Retina (tissue), 1 donor: ENCODE results near the gene EML6.

Experiments
- DNase-seq: peaks from one replicate; pipeline ENCODE4 v3.0.0-alpha.2; 2016

Gene EML6

DNA sequence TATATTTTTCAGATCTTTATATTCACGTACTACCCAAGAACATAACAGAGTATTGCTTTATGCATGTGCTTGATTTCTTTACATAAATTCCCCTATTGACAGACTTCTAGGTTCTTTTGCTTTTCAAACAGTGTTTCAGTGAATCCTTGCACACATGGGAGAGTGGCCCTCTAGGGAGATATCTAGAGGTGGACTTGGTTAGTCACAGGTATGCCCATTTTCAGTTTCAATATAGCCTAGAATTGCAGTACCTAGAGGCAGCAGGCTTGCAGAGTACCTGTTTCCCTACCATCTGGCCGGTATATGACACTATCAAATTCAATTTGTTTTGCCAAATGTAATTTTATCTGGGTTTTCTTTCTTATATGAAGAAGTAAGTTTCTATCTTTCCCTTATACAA is 36.8 kb downstream of the EML6 start:
- DNase-seq: no peak

DNA sequence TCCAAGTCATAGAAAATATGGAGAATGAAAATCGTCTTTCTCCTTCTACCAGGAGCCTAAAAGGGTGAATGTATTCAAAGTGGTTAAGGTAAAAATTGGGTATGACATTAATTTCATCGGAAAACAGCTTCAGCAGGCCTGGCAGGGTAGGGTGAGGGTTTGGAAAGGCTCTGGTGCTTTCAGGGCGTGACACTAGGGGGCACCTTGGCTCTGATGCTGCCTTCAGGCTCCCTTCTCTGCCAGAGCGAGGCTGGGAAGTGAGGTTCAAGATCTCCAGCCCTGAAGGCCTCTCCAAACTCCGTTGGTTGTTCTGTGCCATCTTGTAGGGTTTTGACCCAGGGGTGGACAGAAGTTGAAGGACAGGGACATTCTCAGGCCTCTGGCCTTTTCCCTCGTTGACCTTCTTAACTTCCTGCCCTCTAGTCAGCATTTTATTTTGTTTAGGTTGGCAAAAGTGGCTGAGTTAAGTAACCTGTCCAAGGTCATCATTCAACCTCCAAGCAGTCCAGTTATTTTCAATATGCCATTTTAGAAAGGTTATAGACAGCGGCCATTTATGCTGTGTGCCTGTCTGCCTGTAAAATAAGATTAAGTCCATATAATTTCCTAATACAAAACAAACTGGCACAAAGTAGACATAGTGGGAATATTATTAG is 40.3 kb downstream of the EML6 start:
- no peak for DNase-seq

DNA sequence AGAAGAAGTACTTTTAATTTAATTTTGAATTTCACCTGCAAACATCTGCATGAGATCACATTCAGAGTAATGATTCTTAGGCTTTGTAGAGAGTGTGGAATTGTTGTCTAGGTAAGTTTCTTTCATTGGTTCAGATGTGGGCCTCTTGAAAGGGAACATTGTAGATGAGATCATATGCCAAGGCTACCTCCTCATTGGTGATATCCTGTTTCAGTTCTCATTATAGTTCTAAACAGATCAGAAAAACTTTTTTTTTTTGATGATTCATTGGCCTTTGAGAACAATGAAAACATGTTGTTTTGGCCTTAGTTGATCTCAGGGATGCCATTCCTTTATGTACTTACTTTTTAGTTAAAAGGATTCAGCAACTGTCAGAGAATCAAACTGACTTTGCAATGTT is 44.5 kb downstream of the EML6 start:
- no peak for DNase-seq

GRCh38 chr2:54768772-54769428 is 45.4 kb downstream of the EML6 start:
- no peak for DNase-seq

GRCh38 chr2:54770211-54770610 is 46.7 kb downstream of the EML6 start:
- DNase-seq: no peak

GRCh38 chr2:54770676-54771075 is 47.2 kb downstream of the EML6 start:
- no peak for DNase-seq

- DNase-seq: no peak
Observed at GRCh38 chr2:54771166-54771885, 47.9 kb downstream of the EML6 start.

- DNase-seq: no peak
Observed at GRCh38 chr2:54772110-54772509, 48.6 kb downstream of the EML6 start.

DNA sequence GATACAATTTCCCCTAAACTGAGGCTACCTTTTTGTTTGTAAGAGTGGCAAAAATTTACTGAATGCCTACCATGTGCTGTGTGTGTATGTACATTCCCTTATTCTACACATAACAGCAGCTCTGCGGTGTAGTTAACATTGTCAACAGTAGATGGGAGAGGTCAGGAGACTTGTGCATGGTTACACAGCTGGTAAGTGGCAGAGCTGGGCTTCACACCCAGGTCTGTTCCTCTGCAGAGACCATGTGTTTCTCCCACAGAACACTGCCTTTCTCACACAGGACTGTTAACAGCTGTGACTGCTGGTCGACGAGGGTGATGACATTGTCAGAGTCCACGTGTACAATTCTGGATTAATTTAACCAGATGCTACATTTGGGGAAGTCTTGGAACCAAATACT is 49.1 kb downstream of the EML6 start:
- no peak for DNase-seq

GRCh38 chr2:54773233-54773632 is 49.8 kb downstream of the EML6 start:
- no peak for DNase-seq

DNA sequence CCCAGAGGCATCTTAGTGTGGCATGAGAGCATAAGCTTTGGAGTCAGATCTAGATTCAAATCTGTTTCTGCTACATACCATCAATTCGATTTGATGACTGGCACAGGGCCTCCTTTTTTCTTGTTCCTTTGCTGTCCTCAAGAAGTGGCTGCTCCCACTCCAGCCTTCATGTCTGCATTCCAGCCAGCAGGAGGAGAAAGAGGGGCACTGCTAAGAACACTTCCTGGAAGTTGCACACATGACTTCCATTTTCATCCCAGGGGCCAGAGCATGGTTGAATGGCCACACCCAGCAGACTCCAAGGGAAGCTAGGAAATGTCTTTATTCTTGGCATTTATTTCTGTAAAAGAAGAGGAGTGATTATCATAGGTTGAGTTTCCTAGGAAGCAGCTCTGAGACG is 50.4 kb downstream of the EML6 start:
- no peak for DNase-seq

- DNase-seq: no peak
Observed at GRCh38 chr2:54775710-54776109, 52.2 kb downstream of the EML6 start.

DNA sequence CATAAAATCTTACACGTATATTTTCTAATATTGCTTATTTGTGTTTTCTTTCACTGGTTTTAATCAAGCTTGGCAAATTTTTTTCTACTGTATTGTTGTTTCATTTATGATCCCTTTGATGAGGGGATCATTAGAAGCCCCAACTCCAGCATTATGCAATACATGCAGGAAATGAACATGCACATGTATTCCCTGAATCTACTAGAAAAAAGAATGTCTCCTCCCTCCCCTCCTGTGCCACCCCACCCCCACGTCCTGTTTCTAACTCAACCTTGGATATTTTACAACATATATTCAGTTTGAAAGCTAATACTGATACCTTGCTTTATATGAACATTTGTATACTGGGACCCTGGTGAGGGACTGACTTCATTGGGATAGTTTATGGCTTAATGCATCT is 53.0 kb downstream of the EML6 start:
- no peak for DNase-seq

DNA sequence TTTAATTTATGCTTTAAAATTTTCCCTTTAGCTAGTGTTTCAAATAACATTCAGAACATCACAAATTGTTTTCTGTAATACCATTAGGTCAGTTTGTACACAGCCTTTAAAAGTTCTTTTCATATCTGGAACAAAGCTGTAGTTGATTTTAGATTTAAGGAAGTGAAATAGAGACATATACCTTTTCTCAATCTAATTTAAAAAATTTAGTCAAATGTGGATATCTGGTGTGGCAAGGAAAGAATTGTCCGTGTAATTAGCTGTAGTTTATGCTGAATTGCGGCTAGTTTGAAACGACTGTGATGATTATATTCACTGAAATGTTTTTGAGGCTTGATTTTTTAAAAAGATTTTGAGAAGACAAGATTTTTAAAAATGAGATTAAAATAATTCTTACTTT is 59.9 kb downstream of the EML6 start:
- no peak for DNase-seq

DNA sequence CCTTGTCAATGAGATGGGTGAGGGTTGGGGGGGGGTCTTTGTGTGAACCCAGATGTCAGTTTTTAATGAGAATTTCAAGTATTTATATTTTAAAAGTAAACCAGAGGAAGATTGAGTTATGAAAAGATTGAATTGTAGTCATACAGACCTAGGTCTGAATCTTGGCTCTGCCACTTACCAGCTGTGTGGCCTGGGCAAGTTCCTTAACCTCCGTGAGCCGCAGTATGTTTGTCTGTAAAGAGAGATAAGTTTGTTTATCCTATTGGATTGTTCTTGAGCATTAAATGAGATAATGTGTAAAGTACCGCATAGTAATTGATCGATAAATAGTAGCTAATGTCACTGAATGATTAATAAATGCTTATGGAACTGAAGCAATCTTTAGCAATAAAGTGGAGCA is 63.8 kb downstream of the EML6 start:
- no peak for DNase-seq

- DNase-seq: no peak
Observed at GRCh38 chr2:54787755-54788366, 64.4 kb downstream of the EML6 start.

DNA sequence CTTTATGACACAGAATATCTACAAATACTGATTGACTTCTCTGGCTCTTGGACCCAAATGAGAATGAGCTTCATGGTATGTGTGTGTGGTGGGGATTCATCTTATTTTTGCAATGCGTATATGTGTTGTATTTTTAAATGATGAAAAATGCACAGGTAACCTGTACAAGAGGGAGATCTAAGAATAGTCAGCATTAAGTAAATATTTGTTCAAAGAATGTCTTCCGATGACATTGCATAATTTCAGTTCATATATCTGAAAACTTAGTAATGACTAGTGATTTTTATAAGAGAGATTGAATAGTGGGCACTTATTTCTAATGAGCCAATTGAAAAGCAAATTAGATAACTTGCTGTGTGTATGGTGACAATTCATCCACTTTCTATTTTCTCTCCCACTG is 66.4 kb downstream of the EML6 start:
- no peak for DNase-seq

DNA sequence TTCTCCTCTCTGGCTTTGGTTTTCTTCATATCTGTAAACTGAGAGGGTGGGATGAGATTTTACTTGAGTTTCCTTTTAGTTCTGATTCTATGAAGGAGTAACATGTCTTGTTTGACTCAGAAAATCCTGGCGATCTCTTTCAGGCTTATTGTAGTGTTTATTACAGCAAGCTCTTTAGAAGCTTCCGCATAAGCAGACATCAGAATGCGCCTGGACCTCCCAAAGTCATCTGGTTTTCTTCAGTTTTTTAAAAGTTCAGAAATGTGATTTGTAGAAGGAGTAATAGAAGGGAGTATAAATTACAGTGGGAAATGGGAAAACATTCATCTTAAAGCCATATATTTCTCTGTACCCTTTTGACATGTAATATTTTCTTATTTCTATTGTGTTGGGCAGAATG is 68.4 kb downstream of the EML6 start:
- no peak for DNase-seq

GRCh38 chr2:54797307-54797706 is 73.8 kb downstream of the EML6 start:
- no peak for DNase-seq

- peak; percentile 33 for DNase-seq
Observed at GRCh38 chr2:54801352-54801751, 77.9 kb downstream of the EML6 start.

DNA sequence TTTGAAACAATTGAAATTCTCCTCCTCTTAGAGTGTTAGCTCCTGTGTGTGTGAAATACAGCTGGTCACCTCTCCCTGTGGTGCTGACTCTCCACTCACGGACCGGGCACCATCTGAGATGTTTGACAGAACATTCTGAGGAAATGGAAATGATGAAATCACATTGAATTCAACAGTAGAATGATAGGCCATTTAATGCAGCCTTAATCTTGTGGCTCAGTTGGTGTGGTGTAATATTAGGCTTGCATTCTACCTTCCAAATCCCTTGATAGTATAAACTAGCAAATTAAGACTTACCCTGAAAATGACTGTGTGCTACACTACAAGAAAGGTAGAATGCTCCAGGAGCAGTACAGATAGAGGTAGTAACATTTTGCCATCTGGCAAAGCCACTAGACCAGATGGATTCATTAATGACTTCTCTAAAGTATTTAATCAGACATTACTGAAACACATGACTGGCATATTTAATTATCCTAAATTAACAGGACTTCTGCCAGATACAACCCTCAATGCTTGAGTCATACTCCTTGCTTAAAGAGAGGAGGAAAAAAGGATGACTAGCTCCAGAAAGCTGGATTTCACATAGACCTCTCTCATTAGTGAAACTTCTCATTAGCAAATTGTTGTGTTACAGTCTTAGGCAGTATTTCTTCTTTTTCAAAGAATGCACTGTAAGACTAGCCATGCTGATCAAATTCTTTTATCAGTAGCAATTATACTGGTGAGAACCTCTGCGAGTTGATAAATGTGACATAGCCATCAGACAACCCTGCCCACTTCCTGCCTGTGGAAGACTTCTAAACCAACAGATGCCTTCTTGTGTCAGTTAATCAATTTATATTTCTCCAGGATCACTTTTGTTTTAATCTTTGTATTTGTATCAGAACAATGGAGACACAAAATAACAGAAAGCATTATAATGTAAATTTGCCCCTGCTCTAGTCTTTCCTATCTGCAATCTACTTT is 80.6 kb downstream of the EML6 start:
- DNase-seq: no peak

DNA sequence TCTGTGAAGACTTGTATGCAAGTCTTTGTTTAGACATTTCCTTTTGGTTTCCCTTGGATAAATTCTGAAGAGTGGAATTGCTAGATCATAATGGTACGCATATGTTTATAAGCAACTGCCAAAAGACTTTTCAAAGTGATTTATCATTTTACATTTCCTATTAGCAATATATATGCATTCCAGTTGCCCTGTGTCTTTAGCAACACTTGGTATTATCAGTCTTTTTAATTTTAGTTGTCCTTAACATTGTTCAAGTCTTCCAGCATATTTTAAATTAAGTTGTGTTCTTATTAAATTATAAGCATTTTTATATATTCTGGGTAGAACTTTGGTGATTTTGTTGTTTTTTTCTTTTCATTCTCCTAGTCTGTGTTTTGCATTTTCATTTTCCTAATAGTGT is 81.8 kb downstream of the EML6 start:
- DNase-seq: no peak

DNA sequence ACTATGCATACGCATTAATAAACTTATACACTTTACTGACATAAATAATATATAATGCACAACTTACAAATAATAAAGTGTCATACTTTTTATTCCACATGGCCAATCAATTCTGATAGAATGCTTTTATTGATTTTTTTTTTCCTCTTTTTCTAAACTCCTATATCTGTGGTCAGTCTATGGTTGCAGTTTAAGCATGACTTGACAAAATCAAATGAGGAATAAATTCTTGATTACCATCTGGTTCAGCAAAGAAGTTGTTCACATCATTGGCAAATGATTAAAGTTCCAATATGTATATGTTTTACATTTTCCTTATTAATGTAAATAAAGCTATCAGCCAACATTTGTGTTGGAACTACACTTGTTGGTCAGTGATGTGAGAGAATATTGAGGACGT is 83.5 kb downstream of the EML6 start:
- DNase-seq: no peak
